Mucosa of descending colon (tissue), 3 donors: ENCODE measurements around the gene SRCAP. TPM values are rescaled to one million over a fixed set of nuclear protein-coding genes. Genes with fewer than 3 reads are reported as not detected.

Source experiments
- ATAC-seq: fragments of 200-7000 bp; cut with Tn5 transposase; one replicate; pipeline ENCODE4 v1.9.1; 2020; ENCODE audit warnings: mild to moderate bottlenecking, moderate library complexity
- DNase-seq, 3 donors: peaks; one replicate each; pipeline ENCODE4 v3.0.0-alpha.2; 2020
- H3K36me3 ChIP-seq: fragments of 200-600 bp; one replicate; pipeline ENCODE4 v1.8.0; 2021; ENCODE audit warnings: low read depth, mild to moderate bottlenecking
- H3K4me1 ChIP-seq: fragments of 200-600 bp; one replicate; pipeline ENCODE4 v1.8.0; 2021; ENCODE audit warnings: low read depth, mild to moderate bottlenecking
- H3K4me3 ChIP-seq: fragments of 200-600 bp; one replicate; pipeline ENCODE4 v1.8.0; 2021; ENCODE audit warnings: mild to moderate bottlenecking
- H3K9me3 ChIP-seq: fragments of 200-600 bp; one replicate; pipeline ENCODE4 v1.8.0; 2021; ENCODE audit warnings: mild to moderate bottlenecking
- intact Hi-C, 2 donors: fragments of 100-400 bp; cut with DNase I in 1 of 2; cut with micrococcal nuclease in 1 of 2; formaldehyde crosslinking; loops; one replicate each; pipeline versions ENCODE4 v1.11.0 to v1.11.1; 2022; cut with DNase I, micrococcal nuclease
- total RNA-seq, 3 donors: library from RNA; stranded (reverse); fragmentation: NEBNext Ultra II Directional in 2 of 3; extraction: Animal tissue kit (Norgen Biotek cat#: 25700) in 2 of 3; gene quantifications; one replicate each; pipeline versions ENCODE4 v1.2.1 to v1.2.4, GENCODE V29; 2021 to 2023
- TF ChIP-seq, protein P1 (sequence below): fragments of 200-600 bp; IDR thresholded peaks from one replicate; pipeline ENCODE4 v1.8.0; 2022; ENCODE audit warnings: antibody characterized with exemption, mild to moderate bottlenecking
- donor health status: DM: no; HTN: no; CAD: no; lungs with moderate emphysema.
- donor health status: DM: no; HTN: no; CAD: no.
- donor health status: DM: no; HTN: yes; CAD: no.

Gene SRCAP
- total RNA-seq, 3 donors from 2014 or later: 64.8 to 88.9 (median 65.4) TPM

DNA sequence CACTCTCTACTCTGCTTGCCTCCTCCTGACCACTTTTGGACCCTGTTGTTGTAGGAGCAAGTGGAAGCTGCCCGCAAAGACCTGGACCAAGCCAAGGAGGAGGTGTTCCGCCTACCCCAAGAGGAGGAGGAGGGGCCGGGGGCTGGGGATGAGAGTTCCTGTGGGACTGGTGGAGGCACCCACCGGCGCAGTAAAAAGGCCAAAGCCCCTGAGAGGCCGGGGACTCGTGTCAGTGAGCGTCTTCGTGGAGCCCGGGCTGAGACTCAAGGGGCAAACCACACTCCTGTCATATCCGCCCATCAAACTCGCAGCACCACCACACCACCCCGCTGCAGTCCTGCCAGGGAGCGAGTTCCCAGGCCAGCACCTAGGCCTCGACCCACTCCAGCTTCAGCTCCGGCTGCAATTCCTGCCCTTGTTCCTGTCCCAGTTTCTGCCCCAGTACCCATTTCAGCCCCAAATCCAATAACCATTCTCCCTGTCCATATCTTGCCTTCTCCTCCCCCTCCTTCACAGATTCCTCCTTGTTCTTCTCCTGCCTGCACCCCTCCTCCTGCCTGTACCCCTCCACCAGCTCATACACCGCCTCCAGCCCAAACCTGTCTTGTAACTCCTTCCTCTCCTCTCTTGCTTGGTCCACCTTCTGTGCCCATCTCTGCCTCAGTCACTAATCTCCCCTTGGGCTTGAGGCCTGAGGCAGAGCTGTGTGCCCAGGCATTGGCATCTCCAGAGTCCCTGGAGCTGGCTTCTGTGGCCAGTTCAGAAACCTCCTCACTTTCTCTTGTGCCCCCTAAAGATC lies 38.2 kb downstream of the SRCAP start:
- TF ChIP-seq, protein P1, sequence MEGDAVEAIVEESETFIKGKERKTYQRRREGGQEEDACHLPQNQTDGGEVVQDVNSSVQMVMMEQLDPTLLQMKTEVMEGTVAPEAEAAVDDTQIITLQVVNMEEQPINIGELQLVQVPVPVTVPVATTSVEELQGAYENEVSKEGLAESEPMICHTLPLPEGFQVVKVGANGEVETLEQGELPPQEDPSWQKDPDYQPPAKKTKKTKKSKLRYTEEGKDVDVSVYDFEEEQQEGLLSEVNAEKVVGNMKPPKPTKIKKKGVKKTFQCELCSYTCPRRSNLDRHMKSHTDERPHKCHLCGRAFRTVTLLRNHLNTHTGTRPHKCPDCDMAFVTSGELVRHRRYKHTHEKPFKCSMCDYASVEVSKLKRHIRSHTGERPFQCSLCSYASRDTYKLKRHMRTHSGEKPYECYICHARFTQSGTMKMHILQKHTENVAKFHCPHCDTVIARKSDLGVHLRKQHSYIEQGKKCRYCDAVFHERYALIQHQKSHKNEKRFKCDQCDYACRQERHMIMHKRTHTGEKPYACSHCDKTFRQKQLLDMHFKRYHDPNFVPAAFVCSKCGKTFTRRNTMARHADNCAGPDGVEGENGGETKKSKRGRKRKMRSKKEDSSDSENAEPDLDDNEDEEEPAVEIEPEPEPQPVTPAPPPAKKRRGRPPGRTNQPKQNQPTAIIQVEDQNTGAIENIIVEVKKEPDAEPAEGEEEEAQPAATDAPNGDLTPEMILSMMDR: no peak
- intact Hi-C loops: no loop called here
- DNase-seq: peak in 1 of 3 donors; percentile 16
- ATAC-seq: no peak
- Histone ChIP-seq H3K9me3 (no peaks in the 10 kb centered on the region), H3K4me1 (peaks cover 24% of the 10 kb centered on the region), H3K36me3 (peaks cover 21% of the 10 kb centered on the region), H3K4me3 (no peak overlapping the region)

DNA sequence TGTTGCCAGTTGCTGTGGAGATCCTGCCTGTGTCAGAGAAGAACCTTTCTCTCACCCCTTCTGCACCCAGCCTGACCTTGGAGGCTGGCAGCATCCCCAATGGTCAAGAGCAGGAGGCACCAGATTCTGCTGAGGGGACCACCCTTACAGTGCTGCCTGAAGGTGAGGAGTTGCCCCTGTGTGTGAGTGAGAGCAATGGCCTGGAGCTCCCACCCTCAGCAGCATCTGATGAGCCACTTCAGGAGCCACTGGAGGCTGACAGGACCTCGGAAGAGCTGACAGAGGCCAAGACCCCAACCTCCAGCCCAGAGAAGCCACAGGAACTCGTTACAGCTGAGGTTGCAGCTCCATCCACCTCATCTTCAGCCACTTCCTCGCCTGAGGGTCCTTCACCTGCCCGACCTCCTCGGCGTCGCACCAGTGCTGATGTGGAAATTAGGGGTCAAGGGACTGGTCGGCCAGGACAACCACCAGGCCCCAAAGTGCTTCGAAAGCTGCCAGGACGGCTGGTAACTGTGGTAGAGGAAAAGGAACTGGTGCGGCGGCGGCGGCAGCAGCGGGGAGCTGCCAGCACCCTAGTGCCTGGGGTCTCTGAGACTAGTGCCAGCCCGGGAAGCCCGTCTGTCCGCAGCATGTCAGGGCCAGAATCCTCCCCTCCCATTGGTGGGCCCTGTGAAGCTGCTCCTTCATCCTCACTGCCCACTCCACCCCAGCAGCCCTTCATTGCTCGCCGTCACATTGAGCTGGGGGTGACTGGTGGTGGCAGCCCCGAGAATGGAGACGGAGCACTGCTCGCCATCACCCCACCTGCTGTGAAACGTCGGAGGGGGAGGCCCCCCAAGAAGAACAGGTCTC lies 39.0 kb downstream of the SRCAP start:
- no peak for ATAC-seq
- Histone ChIP-seq H3K4me1 (peaks cover 24% of the 10 kb centered on the region), H3K9me3 (no peaks in the 10 kb centered on the region), H3K36me3 (peaks cover 21% of the 10 kb centered on the region), H3K4me3 (no peak overlapping the region)
- TF ChIP-seq, protein P1: no peak
- intact Hi-C loops: no loop called here
- peak in 1 of 3 donors; percentile 12 for DNase-seq

DNA sequence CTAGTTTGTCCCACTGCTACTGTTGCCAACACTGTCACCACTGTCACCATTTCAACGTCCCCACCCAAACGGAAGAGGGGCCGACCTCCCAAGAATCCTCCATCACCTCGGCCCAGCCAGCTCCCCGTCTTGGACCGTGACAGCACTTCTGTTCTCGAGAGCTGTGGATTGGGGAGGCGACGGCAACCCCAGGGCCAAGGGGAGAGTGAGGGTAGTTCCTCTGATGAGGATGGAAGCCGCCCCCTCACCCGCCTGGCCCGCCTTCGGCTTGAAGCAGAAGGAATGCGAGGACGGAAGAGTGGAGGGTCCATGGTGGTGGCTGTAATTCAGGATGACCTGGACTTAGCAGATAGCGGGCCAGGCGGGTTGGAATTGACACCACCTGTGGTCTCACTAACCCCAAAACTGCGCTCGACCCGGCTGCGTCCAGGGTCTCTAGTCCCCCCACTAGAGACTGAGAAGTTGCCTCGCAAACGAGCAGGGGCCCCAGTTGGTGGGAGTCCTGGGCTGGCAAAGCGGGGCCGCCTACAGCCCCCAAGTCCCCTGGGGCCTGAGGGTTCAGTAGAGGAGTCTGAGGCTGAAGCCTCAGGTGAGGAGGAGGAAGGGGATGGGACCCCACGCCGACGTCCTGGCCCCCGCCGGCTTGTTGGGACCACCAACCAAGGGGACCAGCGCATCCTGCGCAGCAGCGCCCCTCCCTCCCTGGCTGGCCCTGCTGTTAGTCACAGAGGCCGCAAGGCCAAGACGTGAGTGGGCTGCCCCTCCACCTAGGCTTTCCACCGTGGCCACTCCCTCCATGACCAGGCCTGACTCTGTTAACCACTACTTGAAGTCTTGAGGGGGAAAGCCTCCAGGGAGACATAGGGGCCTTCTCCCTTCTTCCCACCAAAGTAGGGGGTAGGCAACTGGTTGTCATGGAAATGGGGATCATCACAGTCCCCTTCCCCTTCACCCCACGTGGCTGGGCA lies 40.3 kb downstream of the SRCAP start:
- Histone ChIP-seq H3K36me3 (peaks cover 13% of the 10 kb centered on the region), H3K4me1 (peaks cover 24% of the 10 kb centered on the region), H3K9me3 (no peaks in the 10 kb centered on the region), H3K4me3 (no peak overlapping the region)
- TF ChIP-seq, protein P1: no peak
- peak in 1 of 3 donors; percentile 44 for DNase-seq
- intact Hi-C loops: no loop called here
- no peak for ATAC-seq

DNA sequence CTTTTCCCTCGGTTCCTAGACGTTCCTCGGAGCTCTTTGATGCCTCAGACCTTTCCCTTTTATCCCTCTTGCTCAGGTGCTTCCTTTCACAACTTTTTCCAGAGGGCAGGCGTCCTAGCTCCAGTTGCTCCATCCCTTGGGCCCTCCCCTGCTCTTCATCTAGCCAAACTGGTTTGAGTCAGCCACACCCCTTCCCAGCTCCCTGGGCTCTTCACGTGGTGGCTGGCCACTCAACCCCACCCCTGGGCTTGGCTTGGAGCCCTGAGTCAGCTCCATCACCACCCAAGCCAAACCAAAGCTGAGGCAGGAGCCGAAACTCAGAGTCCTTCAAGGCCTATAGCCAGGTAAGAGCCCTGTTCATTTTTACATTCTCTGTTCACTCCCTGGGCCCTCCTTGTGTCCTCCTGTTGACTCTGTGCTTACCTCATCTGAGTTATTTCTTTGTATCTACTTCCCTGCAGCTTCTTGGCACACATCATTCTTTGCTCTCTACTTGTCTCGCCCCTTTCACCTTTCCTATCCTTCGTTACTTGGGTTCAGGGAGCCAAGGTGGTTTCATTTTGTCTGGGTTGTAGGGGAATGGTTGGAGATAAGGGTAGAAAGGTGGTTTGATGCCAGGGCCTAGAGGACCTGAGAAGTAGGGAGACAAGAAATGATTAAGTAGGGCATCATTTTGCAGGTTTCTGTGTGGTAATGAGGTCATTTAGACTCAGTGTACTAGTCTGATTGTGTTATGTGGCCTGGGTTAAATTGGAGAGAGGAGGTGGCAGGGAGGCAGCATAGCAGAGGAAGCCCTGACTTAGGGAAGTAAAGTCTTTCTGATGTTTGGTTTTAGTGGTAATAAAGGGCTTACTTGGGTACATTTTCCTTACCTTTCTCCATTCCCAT lies 41.6 kb downstream of the SRCAP start:
- no peak overlapping the region for H3K4me3 ChIP-seq
- H3K36me3 ChIP-seq: peaks cover 13% of the 10 kb centered on the region
- intact Hi-C loops: no loop called here
- peaks cover 24% of the 10 kb centered on the region for H3K4me1 ChIP-seq
- peak; percentile 92 to 96 (median 93) for DNase-seq
- TF ChIP-seq, protein P1: no peak
- H3K9me3 ChIP-seq: no peaks in the 10 kb centered on the region
- ATAC-seq: peak; percentile 92
